A549 (cell line): Measurements from ENCODE around the gene ELFN1. TPM values are rescaled to one million over a fixed set of nuclear protein-coding genes. Genes with fewer than 3 reads are reported as not detected.
A peak's percentile ranks its signal among the peaks of the same experiment; 100 is the strongest.

Experiments used
- ATAC-seq, 2 experiments: fragments of 200-7000 bp in 1 of 2; fragments of >200 bp in 1 of 2; cut with Nextera tagmentation in 1 of 2; cut with Tn5 transposase in 1 of 2; 3 replicates each; pipeline versions ENCODE4 v1.8.0 to v1.9.1; 2018 to 2020; ENCODE audit warnings: mild to moderate bottlenecking in 1 of 2, moderate library complexity in 1 of 2
- CTCF ChIA-PET: fragments of 300-600 bp; sonication (Branson Sonifier 250); formaldehyde crosslinking; extraction: SDS; loops from one replicate; lab custom pipeline; 2021; ENCODE audit warnings: antibody characterized with exemption, inconsistent platforms; lab: Yijun Ruan, JAX
- POLR2A ChIA-PET: fragments of 350-600 bp; formaldehyde crosslinking; extraction: SDS; loops from one replicate; lab custom pipeline; 2021; ENCODE audit warnings: antibody characterized with exemption, inconsistent platforms; lab: Yijun Ruan, JAX
- DNase-seq, 2 experiments: peaks; one replicate each; pipeline versions ENCODE4 v3.0.0 to v3.0.0-alpha.2; 2011 to 2016; ENCODE audit warnings: low read depth in 1 of 2, low spot score in 1 of 2
- FAIRE-seq: peaks from 2 replicates; lab custom pipeline; 2011; peaks lifted over from hg19 to GRCh38; lab: Jason Lieb, UNC
- H3K27ac ChIP-seq, 2 experiments: fragments of >200 bp; sonication (Bioruptor Twin); formaldehyde crosslinking; 3 replicates each; pipeline ENCODE4 v1.5.1; 2016 to 2017
- H3K4me1 ChIP-seq: fragments of >200 bp; sonication (Bioruptor Twin); formaldehyde crosslinking; 3 replicates; pipeline ENCODE4 v1.6.1; 2016
- H3K4me2 ChIP-seq: fragments of >200 bp; sonication (Bioruptor Twin); formaldehyde crosslinking; 3 replicates; pipeline ENCODE4 v1.6.1; 2016
- H3K4me3 ChIP-seq: fragments of >200 bp; sonication (Bioruptor Twin); formaldehyde crosslinking; 3 replicates; pipeline ENCODE4 v1.5.1; 2016
- H3K9me3 ChIP-seq: fragments of >200 bp; sonication (Bioruptor Twin); formaldehyde crosslinking; 3 replicates; pipeline ENCODE4 v1.6.1; 2016
- BCL3 ChIP-seq: fragments of >200 bp; sonication (Bioruptor Twin); formaldehyde crosslinking; IDR thresholded peaks from 3 replicates; pipeline ENCODE4 v1.6.1; 2016
- CBX8 ChIP-seq: fragments of 200-600 bp; sonication (generic); IDR thresholded peaks from 2 replicates; pipeline ENCODE4 v1.6.1; 2016
- EHF ChIP-seq: fragments of 250-450 bp; sonication (Bioruptor Pico); IDR thresholded peaks from 2 replicates; pipeline ENCODE4 v1.5.0; 2020; ENCODE audit warnings: mild to moderate bottlenecking
- EHMT2 ChIP-seq: fragments of 200-600 bp; sonication (generic); IDR thresholded peaks from 2 replicates; pipeline ENCODE4 v1.6.1; 2016; ENCODE audit warnings: antibody characterized with exemption, low read depth, mild to moderate bottlenecking, moderate library complexity
- GATA3 ChIP-seq: IDR thresholded peaks from 2 replicates; pipeline ENCODE4 v1.6.1; 2012; ENCODE audit warnings: borderline replicate concordance
- HEYL ChIP-seq: fragments of 250-450 bp; sonication (Bioruptor Pico); IDR thresholded peaks from 2 replicates; pipeline ENCODE4 v1.8.0; 2021; ENCODE audit warnings: mild to moderate bottlenecking, moderate library complexity
- HOXA7 ChIP-seq: fragments of 250-450 bp; sonication (Bioruptor Pico); IDR thresholded peaks from 2 replicates; pipeline ENCODE4 v1.5.0; 2020; ENCODE audit warnings: mild to moderate bottlenecking, moderate library complexity
- HOXB13 ChIP-seq: fragments of 250-450 bp; sonication (Bioruptor Pico); IDR thresholded peaks from 2 replicates; pipeline ENCODE4 v1.5.0; 2020; ENCODE audit warnings: low read depth, mild to moderate bottlenecking, moderate library complexity
- KDM1A ChIP-seq: fragments of 200-600 bp; sonication (generic); IDR thresholded peaks from 2 replicates; pipeline ENCODE4 v1.6.1; 2016; ENCODE audit warnings: low read depth, mild to moderate bottlenecking
- KDM5A ChIP-seq: fragments of 200-600 bp; sonication (generic); IDR thresholded peaks from 2 replicates; pipeline ENCODE4 v1.6.1; 2016; ENCODE audit warnings: antibody characterized with exemption, mild to moderate bottlenecking
- MAZ ChIP-seq: fragments of 150-350 bp; IDR thresholded peaks from 2 replicates; pipeline ENCODE4 v1.6.1; 2014; ENCODE audit warnings: antibody characterized with exemption, low read depth, low read length, borderline replicate concordance
- NFE2L2 ChIP-seq: fragments of 150-350 bp; conservative IDR thresholded peaks from 2 replicates; pipeline ENCODE4 v1.6.1; 2014; ENCODE audit warnings: low read length
- NR3C1 ChIP-seq: fragments of >200 bp; sonication (Bioruptor Twin); formaldehyde crosslinking; IDR thresholded peaks from 3 replicates; pipeline ENCODE4 v1.6.1; 2017
- PHF8 ChIP-seq: fragments of 200-600 bp; sonication (generic); IDR thresholded peaks from 2 replicates; pipeline ENCODE4 v1.6.1; 2016; ENCODE audit warnings: low read depth, mild to moderate bottlenecking, antibody characterized with exemption, moderate library complexity, borderline replicate concordance
- RAD21 ChIP-seq, 2 experiments: fragments of >200 bp in 1 of 2; sonication (Bioruptor Twin) in 1 of 2; formaldehyde crosslinking in 1 of 2; IDR thresholded peaks in 1 of 2; conservative IDR thresholded peaks in 1 of 2; 2 replicates in 1 of 2; 3 replicates in 1 of 2; pipeline ENCODE4 v1.6.1; 2012 to 2018; ENCODE audit warnings: inconsistent platforms in 1 of 2
- RARB ChIP-seq: fragments of 250-450 bp; sonication (Bioruptor Pico); IDR thresholded peaks from 2 replicates; pipeline ENCODE4 v1.8.0; 2021; ENCODE audit warnings: mild to moderate bottlenecking, moderate library complexity
- REST ChIP-seq: fragments of 200-600 bp; sonication (generic); IDR thresholded peaks from 2 replicates; pipeline ENCODE4 v1.6.1; 2016; ENCODE audit warnings: antibody characterized with exemption, mild to moderate bottlenecking, moderate library complexity
- SREBF2 ChIP-seq: fragments of 450-650 bp; IDR thresholded peaks from 2 replicates; pipeline ENCODE4 v1.6.1; 2014; ENCODE audit warnings: mild to moderate bottlenecking, moderate library complexity
- USF2 ChIP-seq: fragments of 450-650 bp; IDR thresholded peaks from 2 replicates; pipeline ENCODE4 v1.6.1; 2014; ENCODE audit warnings: antibody characterized with exemption
- ZC3H11A ChIP-seq: fragments of 450-650 bp; IDR thresholded peaks from 2 replicates; pipeline ENCODE4 v1.6.1; 2014; ENCODE audit warnings: antibody characterized with exemption, mild to moderate bottlenecking
- ZFP36 ChIP-seq: fragments of 450-650 bp; IDR thresholded peaks from 2 replicates; pipeline ENCODE4 v1.6.1; 2014; ENCODE audit warnings: borderline replicate concordance; ENCODE audit not compliant: partially characterized antibody
- ZNF302 ChIP-seq: fragments of 250-450 bp; sonication (Bioruptor Pico); IDR thresholded peaks from 2 replicates; pipeline ENCODE4 v1.9.0; 2021; ENCODE audit warnings: inconsistent platforms, mild to moderate bottlenecking, moderate library complexity
- WGBS: methylation state at CpG from one replicate; pipeline ENCODE4 v1.1.6; 2017; ENCODE audit errors: missing lambda C conversion rate; 5-methylcytosine and 5-hydroxymethylcytosine counted together
- polyA plus RNA-seq, 4 experiments: library from polyadenylated mRNA; depleted of rRNA in 3 of 4; stranded (reverse); fragments of >200 nt; fragmentation: RNase III in 1 of 4; extraction: RNeasy Plus Mini Kit Qiagen cat#74134 plus additional on column Dnase treatment in 1 of 4; gene quantifications; 2 replicates in 3 of 4; 3 replicates in 1 of 4; pipeline ENCODE4 v1.2.3, GENCODE V29; 2011 to 2017

Gene ELFN1
- polyA plus RNA-seq, 2 of the 4 experiments (the other 2 are of a cell fraction): 0.08 to 0.10 TPM

GRCh38 chr7:1664711-1665548 lies 5.1 kb upstream of the ELFN1 start (continued):
- no peak for TF ChIP-seq KDM5A
- no peak for TF ChIP-seq PHF8
- no peak for TF ChIP-seq CBX8
- no peak for TF ChIP-seq HOXB13 (CRISPR knock-in tag)
- no peak for TF ChIP-seq RARB (CRISPR knock-in tag)
- TF ChIP-seq RAD21 (conservative IDR thresholded peaks at IDR 0.05 in 1 of 2, IDR thresholded peaks at IDR 0.05 in 1 of 2): peak; percentile 74 to 91
- no peak for TF ChIP-seq ZFP36

GRCh38 chr7:1665549-1666316 lies 4.3 kb upstream of the ELFN1 start:
- no CpG with 5 or more reads among the region's 98 CpGs for WGBS
- FAIRE-seq: no peak
- DNase-seq: peak in 1 of 2 experiments; percentile 48
- peak in 1 of 2 experiments; percentile 7; a peak in 2 of 6 replicates for ATAC-seq
- POLR2A ChIA-PET: no interaction called here
- CTCF ChIA-PET: no interaction called here
- H3K4me3 ChIP-seq: peak overlapping the region; percentile 55
- H3K4me2 ChIP-seq: peak overlapping the region; percentile 99
- TF ChIP-seq EHMT2: no peak
- TF ChIP-seq REST: no peak
- no peak for TF ChIP-seq EHF (CRISPR knock-in tag)
- no peak for TF ChIP-seq CBX8
- TF ChIP-seq SREBF2: no peak
- TF ChIP-seq HEYL (CRISPR knock-in tag): no peak
- no peak for TF ChIP-seq NFE2L2
- TF ChIP-seq ZC3H11A: no peak
- no peak for TF ChIP-seq ZNF302 (CRISPR knock-in tag)
- no peak for TF ChIP-seq HOXA7 (CRISPR knock-in tag)
- no peak for TF ChIP-seq PHF8
- no peak for TF ChIP-seq USF2
- no peak for TF ChIP-seq BCL3
- no peak for TF ChIP-seq NR3C1
- no peak for TF ChIP-seq KDM1A
- TF ChIP-seq MAZ: no peak
- no peak for TF ChIP-seq GATA3
- H3K9me3 ChIP-seq: no peaks in the 10 kb centered on the region
- peaks cover 32% of the 10 kb centered on the region for H3K4me1 ChIP-seq
- H3K27ac ChIP-seq: peak overlapping the region; percentile 55 to 78; a peak in 5 of 6 replicates
